Liver (tissue), 3 donors: ENCODE measurements around the gene HES4.

Experiments
- EGR1 ChIP-seq, 2 donors: IDR thresholded peaks; 2 replicates each; pipeline ENCODE4 v1.6.1; 2016 to 2018; ENCODE audit warnings: antibody characterized with exemption in 2 of 2, low read depth in 2 of 2
- FOXA1 ChIP-seq: IDR thresholded peaks from 2 replicates; pipeline ENCODE4 v1.6.1; 2016; ENCODE audit warnings: antibody characterized with exemption
- GABPA ChIP-seq, 2 donors: IDR thresholded peaks in 1 of 2; conservative IDR thresholded peaks in 1 of 2; 2 replicates each; pipeline ENCODE4 v1.6.1; 2016; ENCODE audit warnings: antibody characterized with exemption in 2 of 2, mild to moderate bottlenecking in 1 of 2, moderate library complexity in 1 of 2
- JUND ChIP-seq, 2 donors: IDR thresholded peaks; 2 replicates each; pipeline ENCODE4 v1.6.1; 2016; ENCODE audit warnings: antibody characterized with exemption in 2 of 2
- MAX ChIP-seq: IDR thresholded peaks from 2 replicates; pipeline ENCODE4 v1.6.1; 2016; ENCODE audit warnings: antibody characterized with exemption
- NR2F2 ChIP-seq: IDR thresholded peaks from 2 replicates; pipeline ENCODE4 v1.6.1; 2016; ENCODE audit warnings: antibody characterized with exemption
- RXRA ChIP-seq, 2 donors: IDR thresholded peaks; 2 replicates each; pipeline ENCODE4 v1.6.1; 2017 to 2018; ENCODE audit warnings: antibody characterized with exemption in 2 of 2, mild to moderate bottlenecking in 1 of 2
- SP1 ChIP-seq: IDR thresholded peaks from 2 replicates; pipeline ENCODE4 v1.6.1; 2018; ENCODE audit warnings: antibody characterized with exemption, mild to moderate bottlenecking
- TAF1 ChIP-seq: conservative IDR thresholded peaks from 2 replicates; pipeline ENCODE4 v1.6.1; 2016; ENCODE audit warnings: antibody characterized with exemption, mild to moderate bottlenecking
- YY1 ChIP-seq: IDR thresholded peaks from 2 replicates; pipeline ENCODE4 v1.6.1; 2016; ENCODE audit warnings: antibody characterized with exemption, mild to moderate bottlenecking
- ZBTB33 ChIP-seq: IDR thresholded peaks from 2 replicates; pipeline ENCODE4 v1.6.1; 2016; ENCODE audit warnings: antibody characterized with exemption
- TF ChIP-seq, protein P1 (sequence below): fragments of 150-350 bp; IDR thresholded peaks from 2 replicates; pipeline ENCODE4 v1.5.1; 2017; ENCODE audit warnings: improper control_type of control experiment, low read depth, low read length; ENCODE audit not compliant: missing input control
- TF ChIP-seq, protein P2 (sequence below): IDR thresholded peaks from 2 replicates; pipeline ENCODE4 v1.6.1; 2016; ENCODE audit warnings: antibody characterized with exemption, mild to moderate bottlenecking
- TF ChIP-seq, protein P3 (sequence below): IDR thresholded peaks from 2 replicates; pipeline ENCODE4 v1.6.1; 2016; ENCODE audit warnings: antibody characterized with exemption
- donor health status: healthy.
- donor health status: healthy.

DNA sequence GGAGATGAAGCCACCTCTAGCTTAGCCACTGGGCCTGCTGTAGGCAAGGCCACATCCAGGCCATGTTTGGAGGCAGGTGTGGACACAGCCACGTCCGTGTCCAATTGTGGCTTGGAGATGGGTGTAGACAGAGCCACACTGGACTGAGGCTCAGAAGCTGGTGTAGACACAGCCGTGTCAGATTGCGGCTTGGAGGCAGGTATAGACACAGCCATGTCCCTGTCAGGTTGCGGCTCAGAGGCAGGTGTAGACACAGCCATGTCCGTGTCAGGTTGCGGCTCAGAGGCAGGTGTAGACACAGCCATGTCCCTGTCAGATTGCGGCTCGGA, 20.2 kb downstream of the HES4 start:
- TF ChIP-seq, protein P1, sequence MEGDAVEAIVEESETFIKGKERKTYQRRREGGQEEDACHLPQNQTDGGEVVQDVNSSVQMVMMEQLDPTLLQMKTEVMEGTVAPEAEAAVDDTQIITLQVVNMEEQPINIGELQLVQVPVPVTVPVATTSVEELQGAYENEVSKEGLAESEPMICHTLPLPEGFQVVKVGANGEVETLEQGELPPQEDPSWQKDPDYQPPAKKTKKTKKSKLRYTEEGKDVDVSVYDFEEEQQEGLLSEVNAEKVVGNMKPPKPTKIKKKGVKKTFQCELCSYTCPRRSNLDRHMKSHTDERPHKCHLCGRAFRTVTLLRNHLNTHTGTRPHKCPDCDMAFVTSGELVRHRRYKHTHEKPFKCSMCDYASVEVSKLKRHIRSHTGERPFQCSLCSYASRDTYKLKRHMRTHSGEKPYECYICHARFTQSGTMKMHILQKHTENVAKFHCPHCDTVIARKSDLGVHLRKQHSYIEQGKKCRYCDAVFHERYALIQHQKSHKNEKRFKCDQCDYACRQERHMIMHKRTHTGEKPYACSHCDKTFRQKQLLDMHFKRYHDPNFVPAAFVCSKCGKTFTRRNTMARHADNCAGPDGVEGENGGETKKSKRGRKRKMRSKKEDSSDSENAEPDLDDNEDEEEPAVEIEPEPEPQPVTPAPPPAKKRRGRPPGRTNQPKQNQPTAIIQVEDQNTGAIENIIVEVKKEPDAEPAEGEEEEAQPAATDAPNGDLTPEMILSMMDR: no peak
- TF ChIP-seq ZBTB33: no peak
- TF ChIP-seq SP1: no peak
- TF ChIP-seq EGR1 (IDR thresholded peaks at IDR 0.05; ENCODE audit: low read depth in 2 of 2): no peak
- TF ChIP-seq, protein P2, sequence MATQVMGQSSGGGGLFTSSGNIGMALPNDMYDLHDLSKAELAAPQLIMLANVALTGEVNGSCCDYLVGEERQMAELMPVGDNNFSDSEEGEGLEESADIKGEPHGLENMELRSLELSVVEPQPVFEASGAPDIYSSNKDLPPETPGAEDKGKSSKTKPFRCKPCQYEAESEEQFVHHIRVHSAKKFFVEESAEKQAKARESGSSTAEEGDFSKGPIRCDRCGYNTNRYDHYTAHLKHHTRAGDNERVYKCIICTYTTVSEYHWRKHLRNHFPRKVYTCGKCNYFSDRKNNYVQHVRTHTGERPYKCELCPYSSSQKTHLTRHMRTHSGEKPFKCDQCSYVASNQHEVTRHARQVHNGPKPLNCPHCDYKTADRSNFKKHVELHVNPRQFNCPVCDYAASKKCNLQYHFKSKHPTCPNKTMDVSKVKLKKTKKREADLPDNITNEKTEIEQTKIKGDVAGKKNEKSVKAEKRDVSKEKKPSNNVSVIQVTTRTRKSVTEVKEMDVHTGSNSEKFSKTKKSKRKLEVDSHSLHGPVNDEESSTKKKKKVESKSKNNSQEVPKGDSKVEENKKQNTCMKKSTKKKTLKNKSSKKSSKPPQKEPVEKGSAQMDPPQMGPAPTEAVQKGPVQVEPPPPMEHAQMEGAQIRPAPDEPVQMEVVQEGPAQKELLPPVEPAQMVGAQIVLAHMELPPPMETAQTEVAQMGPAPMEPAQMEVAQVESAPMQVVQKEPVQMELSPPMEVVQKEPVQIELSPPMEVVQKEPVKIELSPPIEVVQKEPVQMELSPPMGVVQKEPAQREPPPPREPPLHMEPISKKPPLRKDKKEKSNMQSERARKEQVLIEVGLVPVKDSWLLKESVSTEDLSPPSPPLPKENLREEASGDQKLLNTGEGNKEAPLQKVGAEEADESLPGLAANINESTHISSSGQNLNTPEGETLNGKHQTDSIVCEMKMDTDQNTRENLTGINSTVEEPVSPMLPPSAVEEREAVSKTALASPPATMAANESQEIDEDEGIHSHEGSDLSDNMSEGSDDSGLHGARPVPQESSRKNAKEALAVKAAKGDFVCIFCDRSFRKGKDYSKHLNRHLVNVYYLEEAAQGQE: no peak
- TF ChIP-seq FOXA1: no peak
- TF ChIP-seq MAX: no peak
- TF ChIP-seq TAF1: no peak
- no peak for TF ChIP-seq GABPA (IDR thresholded peaks at IDR 0.05 in 1 of 2, conservative IDR thresholded peaks at IDR 0.05 in 1 of 2)
- TF ChIP-seq NR2F2: no peak
- TF ChIP-seq JUND (IDR thresholded peaks at IDR 0.05): no peak
- no peak for TF ChIP-seq YY1
- TF ChIP-seq, protein P3, sequence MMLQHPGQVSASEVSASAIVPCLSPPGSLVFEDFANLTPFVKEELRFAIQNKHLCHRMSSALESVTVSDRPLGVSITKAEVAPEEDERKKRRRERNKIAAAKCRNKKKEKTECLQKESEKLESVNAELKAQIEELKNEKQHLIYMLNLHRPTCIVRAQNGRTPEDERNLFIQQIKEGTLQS: no peak
- no peak for TF ChIP-seq RXRA (IDR thresholded peaks at IDR 0.05)
